Measurements from ENCODE around the gene SMIM45.
A peak's percentile ranks its signal among the peaks of the same experiment; 100 is the strongest.

SMIM45 gene

GRCh38 chr22:41951898-41952474 is at the start of gene SMIM45:
Gene SMIM45, plus strand, starts transcription at chr22:41952150.
- DNase-seq: no peak

GRCh38 chr22:41902932-41903421 is 49.0 kb upstream of the SMIM45 start:
- DNase-seq: no peak

GRCh38 chr22:41904450-41905410 is 47.2 kb upstream of the SMIM45 start:
- no peak for DNase-seq

- DNase-seq: no peak
Observed at GRCh38 chr22:41905411-41906202, 46.3 kb upstream of the SMIM45 start.

- DNase-seq: no peak
Observed at GRCh38 chr22:41906822-41907221, 45.1 kb upstream of the SMIM45 start.

GRCh38 chr22:41907436-41908401 is 44.2 kb upstream of the SMIM45 start:
- peak in 1 of 2 experiments; percentile 20 for DNase-seq

GRCh38 chr22:41908411-41909309 is 43.3 kb upstream of the SMIM45 start:
- DNase-seq: no peak

GRCh38 chr22:41909310-41910049 is 42.5 kb upstream of the SMIM45 start:
- DNase-seq: no peak

- DNase-seq: no peak
Observed at GRCh38 chr22:41910050-41911000, 41.6 kb upstream of the SMIM45 start.

GRCh38 chr22:41911001-41911611 is 40.8 kb upstream of the SMIM45 start:
- DNase-seq: no peak

GRCh38 chr22:41912338-41913039 is 39.5 kb upstream of the SMIM45 start:
- DNase-seq: no peak

- no peak for DNase-seq
Observed at GRCh38 chr22:41913040-41913719, 38.8 kb upstream of the SMIM45 start.

- DNase-seq: no peak
Observed at GRCh38 chr22:41913842-41914534, 38.0 kb upstream of the SMIM45 start.

GRCh38 chr22:41914611-41915034 is 37.3 kb upstream of the SMIM45 start:
- DNase-seq: no peak

GRCh38 chr22:41915035-41915785 is 36.7 kb upstream of the SMIM45 start, which contains the start of gene SHISA8:
Gene SHISA8, minus strand, starts transcription at chr22:41915074. Its CDS starts 407 bp downstream, at chr22:41914667.
- DNase-seq: no peak
